GM12865 (cell line): ENCODE data around the gene PPWD1.
A peak's percentile ranks its signal among the peaks of the same experiment; 100 is the strongest.

ENCODE experiments used
- DNase-seq: peaks from one replicate; pipeline ENCODE4 v3.0.0; 2010; ENCODE audit warnings: low read depth
- H3K4me3 ChIP-seq: 2 replicates; pipeline ENCODE4 v1.5.1; 2011; ENCODE audit warnings: mild to moderate bottlenecking, low read depth, low read length, control low read depth
- TF ChIP-seq, protein P1 (sequence below): IDR thresholded peaks from 2 replicates; pipeline ENCODE4 v1.5.1; 2011; ENCODE audit warnings: low read length, control low read depth, low read depth, inconsistent platforms; ENCODE audit not compliant: insufficient read depth; ENCODE audit errors: missing control alignments

Gene PPWD1

GRCh38 chr5:65548281-65548680, 14.8 kb upstream of the PPWD1 start:
- TF ChIP-seq, protein P1, sequence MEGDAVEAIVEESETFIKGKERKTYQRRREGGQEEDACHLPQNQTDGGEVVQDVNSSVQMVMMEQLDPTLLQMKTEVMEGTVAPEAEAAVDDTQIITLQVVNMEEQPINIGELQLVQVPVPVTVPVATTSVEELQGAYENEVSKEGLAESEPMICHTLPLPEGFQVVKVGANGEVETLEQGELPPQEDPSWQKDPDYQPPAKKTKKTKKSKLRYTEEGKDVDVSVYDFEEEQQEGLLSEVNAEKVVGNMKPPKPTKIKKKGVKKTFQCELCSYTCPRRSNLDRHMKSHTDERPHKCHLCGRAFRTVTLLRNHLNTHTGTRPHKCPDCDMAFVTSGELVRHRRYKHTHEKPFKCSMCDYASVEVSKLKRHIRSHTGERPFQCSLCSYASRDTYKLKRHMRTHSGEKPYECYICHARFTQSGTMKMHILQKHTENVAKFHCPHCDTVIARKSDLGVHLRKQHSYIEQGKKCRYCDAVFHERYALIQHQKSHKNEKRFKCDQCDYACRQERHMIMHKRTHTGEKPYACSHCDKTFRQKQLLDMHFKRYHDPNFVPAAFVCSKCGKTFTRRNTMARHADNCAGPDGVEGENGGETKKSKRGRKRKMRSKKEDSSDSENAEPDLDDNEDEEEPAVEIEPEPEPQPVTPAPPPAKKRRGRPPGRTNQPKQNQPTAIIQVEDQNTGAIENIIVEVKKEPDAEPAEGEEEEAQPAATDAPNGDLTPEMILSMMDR = no peak
- no peak for DNase-seq
- no peak overlapping the region for H3K4me3 ChIP-seq

GRCh38 chr5:65553941-65554340, 9.2 kb upstream of the PPWD1 start:
- TF ChIP-seq, protein P1 = no peak
- no peak for DNase-seq
- H3K4me3 ChIP-seq = no peak overlapping the region

DNA sequence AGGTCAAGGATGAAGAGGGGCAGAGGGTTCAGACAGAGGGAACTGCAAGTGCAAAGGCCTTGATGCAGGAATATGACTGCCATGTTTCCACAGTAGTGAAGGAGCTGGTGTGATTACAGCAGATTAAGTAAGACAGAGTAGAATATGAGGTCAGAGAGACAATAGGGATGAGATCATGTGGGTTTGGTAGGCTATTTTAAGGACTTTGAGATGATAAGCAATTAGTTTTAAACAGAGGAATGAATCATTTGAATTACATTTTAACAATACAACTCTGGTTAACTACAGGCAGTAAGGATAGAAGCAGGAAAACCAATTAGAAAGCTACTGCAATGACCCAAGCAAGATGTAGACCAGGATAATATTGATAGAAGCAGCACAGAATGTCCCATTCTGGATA, 7.8 kb upstream of the PPWD1 start:
- TF ChIP-seq, protein P1 = no peak
- no peak overlapping the region for H3K4me3 ChIP-seq
- no peak for DNase-seq

- H3K4me3 ChIP-seq = no peak overlapping the region
- no peak for DNase-seq
- TF ChIP-seq, protein P1 = no peak
These were observed 6.9 kb upstream of the PPWD1 start for GRCh38 chr5:65556181-65556580.

DNA sequence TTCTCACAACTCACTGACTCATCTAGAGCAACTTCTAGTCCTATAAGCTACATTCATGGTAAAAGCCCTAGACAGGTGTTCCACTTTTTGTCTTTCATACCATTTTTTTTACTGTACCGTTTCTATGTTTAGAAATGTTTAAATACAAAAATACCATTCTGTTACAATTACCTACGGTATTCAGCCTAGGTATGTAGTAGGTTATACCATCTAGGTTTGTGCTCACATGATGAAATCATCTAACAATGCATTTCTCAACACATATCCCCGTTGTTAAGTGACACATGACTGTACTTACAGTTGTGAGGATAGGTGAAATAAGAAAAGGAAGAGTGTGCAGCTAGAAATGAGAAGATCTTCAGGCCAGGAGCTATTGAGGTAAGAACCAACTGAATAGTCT, 6.4 kb upstream of the PPWD1 start:
- no peak for DNase-seq

GRCh38 chr5:65563777-65564176, 681 bp downstream of the PPWD1 start:
- peak; percentile 3 for DNase-seq
- TF ChIP-seq, protein P1 = no peak
- H3K4me3 ChIP-seq = peak overlapping the region; percentile 75

More for the DNA sequence above, 6.4 kb upstream of the PPWD1 start:
- H3K4me3 ChIP-seq = no peak overlapping the region
- TF ChIP-seq, protein P1 = no peak

DNA sequence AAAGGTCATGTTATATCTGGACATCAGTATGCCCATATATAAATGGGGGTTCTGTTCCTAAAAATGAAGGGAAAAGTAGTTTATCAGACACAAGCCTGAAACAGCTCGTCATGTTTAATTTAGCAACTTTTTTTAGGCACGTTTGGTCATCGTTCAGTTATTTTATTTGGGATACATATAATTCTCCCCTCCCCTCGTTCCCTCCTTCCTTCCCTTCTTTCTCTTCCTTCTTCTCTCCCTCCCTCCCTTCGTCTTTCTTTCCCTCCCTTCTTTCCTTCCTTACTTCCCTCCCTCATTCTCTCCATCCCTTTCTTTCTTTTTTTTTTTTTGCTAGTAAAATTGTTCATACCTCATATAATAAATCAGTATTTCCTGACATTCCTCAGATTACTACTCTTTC, 3.4 kb downstream of the PPWD1 start:
- DNase-seq = no peak
- no peak overlapping the region for H3K4me3 ChIP-seq
- TF ChIP-seq, protein P1 = no peak
